ENCODE results near the gene VEGFB.

VEGFB gene

GRCh38 chr11:64247729-64248531 lies 13.5 kb downstream of the VEGFB start:
- DNase-seq: no peak

GRCh38 chr11:64248578-64248977 lies 14.2 kb downstream of the VEGFB start:
- no peak for DNase-seq

- no peak for DNase-seq
These were observed 14.7 kb downstream of the VEGFB start for GRCh38 chr11:64249038-64249437.

- no peak for DNase-seq
These were observed 15.4 kb downstream of the VEGFB start for GRCh38 chr11:64249563-64250414.

GRCh38 chr11:64250415-64251015 lies 16.1 kb downstream of the VEGFB start:
- DNase-seq: no peak

- peak; percentile 54 for DNase-seq
These were observed 16.8 kb downstream of the VEGFB start, which contains the start of gene PLCB3 for GRCh38 chr11:64251016-64251752. PLCB3 (plus strand) TSS chr11:64251530; CDS start chr11:64251650, 120 bp downstream.

- no peak for DNase-seq
These were observed 17.3 kb downstream of the VEGFB start for GRCh38 chr11:64251753-64252002.

- peak; percentile 16 for DNase-seq
These were observed 17.9 kb downstream of the VEGFB start for GRCh38 chr11:64252003-64252872.

GRCh38 chr11:64253043-64253442 lies 18.7 kb downstream of the VEGFB start:
- DNase-seq: no peak

- no peak for DNase-seq
These were observed 19.1 kb downstream of the VEGFB start for GRCh38 chr11:64253481-64253880.

- DNase-seq: no peak
These were observed 19.9 kb downstream of the VEGFB start for GRCh38 chr11:64254326-64254725.

- no peak for DNase-seq
These were observed 21.0 kb downstream of the VEGFB start for GRCh38 chr11:64255135-64256128.

- DNase-seq: no peak
These were observed 21.9 kb downstream of the VEGFB start for GRCh38 chr11:64256300-64256699.

- no peak for DNase-seq
These were observed 24.0 kb downstream of the VEGFB start for GRCh38 chr11:64258356-64258755.

GRCh38 chr11:64258946-64259532 lies 24.7 kb downstream of the VEGFB start:
- DNase-seq: no peak

- DNase-seq: no peak
These were observed 25.2 kb downstream of the VEGFB start for GRCh38 chr11:64259533-64260067.

GRCh38 chr11:64260147-64260708 lies 25.8 kb downstream of the VEGFB start:
- no peak for DNase-seq

GRCh38 chr11:64261556-64262080 lies 27.2 kb downstream of the VEGFB start:
- DNase-seq: no peak

GRCh38 chr11:64262271-64263002 lies 28.1 kb downstream of the VEGFB start:
- DNase-seq: no peak

All from NCI-H774 (cell line).